CD4-positive, alpha-beta T cell treated with Interleukin-21 for 1 hour (primary cell): Measurements from ENCODE around the gene WDR5B.

ENCODE experiments used
- DNase-seq: peaks from one replicate; pipeline ENCODE4 v3.0.0-alpha.2; 2020

WDR5B gene

GRCh38 chr3:122365073-122365472, 50.8 kb downstream of the WDR5B start:
- DNase-seq = no peak

GRCh38 chr3:122364490-122364889, 51.4 kb downstream of the WDR5B start:
- DNase-seq = no peak
